ENCODE results near the gene CCDC152. TPM values are rescaled to one million over a fixed set of nuclear protein-coding genes. Genes with fewer than 3 reads are reported as not detected.
A peak's percentile ranks its signal among the peaks of the same experiment; 100 is the strongest.

The CCDC152 gene
- total RNA-seq, 1 experiment from 2014 or later: 0.26 TPM

DNA sequence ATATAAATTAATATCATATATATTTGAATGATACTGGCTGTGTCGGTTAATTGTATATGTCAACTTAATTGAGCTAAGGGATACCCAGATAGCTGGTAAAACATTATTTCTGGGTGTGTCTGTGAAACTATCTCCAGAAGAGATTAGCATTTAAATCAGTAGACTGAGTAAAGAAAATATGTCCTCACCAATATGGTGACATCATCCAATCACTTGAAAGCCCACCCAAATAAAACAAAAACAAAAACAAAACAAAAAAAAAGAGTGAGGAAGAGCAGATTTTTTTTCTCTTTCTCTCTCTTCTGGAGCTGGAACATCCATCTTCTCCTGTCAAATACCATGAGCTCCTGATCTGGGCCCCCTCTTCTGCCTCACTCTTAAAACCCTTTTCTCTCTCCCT is 15.7 kb upstream of the CCDC152 start:
- Histone ChIP-seq H3K79me2 (ENCODE audit: low read depth) (no peaks in the 10 kb centered on the region), H3K9me2 (ENCODE audit: insufficient read depth) (no peaks in the 10 kb centered on the region), H3K36me3 (ENCODE audit: low read depth) (no peaks in the 10 kb centered on the region), H3K4me3 (no peak overlapping the region), H3K27me3 (ENCODE audit: insufficient read depth, low read depth) (no peaks in the 10 kb centered on the region), H3K4me1 (replicated peaks; ENCODE audit: insufficient read depth) (no peaks in the 10 kb centered on the region), H3K27ac (no peak overlapping the region), H4K20me1 (ENCODE audit: insufficient read depth) (no peaks in the 10 kb centered on the region), H2AFZ (no peak overlapping the region), H3F3A (ENCODE audit: insufficient read depth, low read depth) (no peaks in the 10 kb centered on the region), H3K9me3 (ENCODE audit: insufficient read depth, low read depth) (no peaks in the 10 kb centered on the region), H3K4me2 (no peak overlapping the region)
- TF ChIP-seq EZH2 (IDR thresholded peaks at IDR 0.05; ENCODE audit: low read depth): no peak
- BruUV-seq (replicated peaks): no TSS peak
- intact Hi-C loops (cut with micrococcal nuclease; ENCODE audit: unreplicated experiment): no loop called here
- CTCF ChIA-PET: no interaction called here
- DNase-seq: no peak
- POLR2A ChIA-PET (ENCODE audit: unreplicated experiment): interaction anchor here (0.7 kb wide), 1 partner anchor 714 kb away, joined by 5 read pairs; no protein-coding TSS in a partner anchor

DNA sequence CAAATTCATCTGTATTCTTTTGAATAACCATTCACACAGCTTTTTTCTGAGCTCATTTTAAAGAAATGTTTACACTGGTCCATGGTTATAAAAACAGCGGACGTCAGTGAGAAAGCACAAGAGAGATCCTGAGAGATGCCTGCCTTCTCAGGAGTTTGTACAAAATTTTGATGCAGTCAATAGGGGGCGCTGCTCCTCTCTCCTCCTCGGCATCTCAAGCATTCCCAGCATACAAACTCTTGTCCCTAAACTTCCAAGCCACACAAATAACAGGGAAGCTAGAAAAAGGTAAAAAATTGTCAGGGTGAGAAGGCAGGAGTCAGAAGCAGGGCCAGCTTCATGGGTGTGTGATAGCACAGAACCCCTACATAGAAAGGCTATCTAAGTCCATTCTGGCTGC is 11.2 kb upstream of the CCDC152 start:
- TF ChIP-seq, protein P1, sequence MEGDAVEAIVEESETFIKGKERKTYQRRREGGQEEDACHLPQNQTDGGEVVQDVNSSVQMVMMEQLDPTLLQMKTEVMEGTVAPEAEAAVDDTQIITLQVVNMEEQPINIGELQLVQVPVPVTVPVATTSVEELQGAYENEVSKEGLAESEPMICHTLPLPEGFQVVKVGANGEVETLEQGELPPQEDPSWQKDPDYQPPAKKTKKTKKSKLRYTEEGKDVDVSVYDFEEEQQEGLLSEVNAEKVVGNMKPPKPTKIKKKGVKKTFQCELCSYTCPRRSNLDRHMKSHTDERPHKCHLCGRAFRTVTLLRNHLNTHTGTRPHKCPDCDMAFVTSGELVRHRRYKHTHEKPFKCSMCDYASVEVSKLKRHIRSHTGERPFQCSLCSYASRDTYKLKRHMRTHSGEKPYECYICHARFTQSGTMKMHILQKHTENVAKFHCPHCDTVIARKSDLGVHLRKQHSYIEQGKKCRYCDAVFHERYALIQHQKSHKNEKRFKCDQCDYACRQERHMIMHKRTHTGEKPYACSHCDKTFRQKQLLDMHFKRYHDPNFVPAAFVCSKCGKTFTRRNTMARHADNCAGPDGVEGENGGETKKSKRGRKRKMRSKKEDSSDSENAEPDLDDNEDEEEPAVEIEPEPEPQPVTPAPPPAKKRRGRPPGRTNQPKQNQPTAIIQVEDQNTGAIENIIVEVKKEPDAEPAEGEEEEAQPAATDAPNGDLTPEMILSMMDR (conservative IDR thresholded peaks at IDR 0.05): peak; percentile 69
- TF ChIP-seq EZH2 (IDR thresholded peaks at IDR 0.05; ENCODE audit: low read depth): no peak
- peak in 1 of 2 experiments; percentile 14 for DNase-seq
- no peak overlapping the region for H2AFZ ChIP-seq
- H3K4me3 ChIP-seq: no peak overlapping the region
- H3K36me3 ChIP-seq (ENCODE audit: low read depth): no peaks in the 10 kb centered on the region
- BruUV-seq (replicated peaks): no TSS peak
- no peaks in the 10 kb centered on the region for H3K9me2 ChIP-seq (ENCODE audit: insufficient read depth)
- no peaks in the 10 kb centered on the region for H4K20me1 ChIP-seq (ENCODE audit: insufficient read depth)
- no peaks in the 10 kb centered on the region for H3K79me2 ChIP-seq (ENCODE audit: low read depth)
- H3K9me3 ChIP-seq (ENCODE audit: insufficient read depth, low read depth): no peaks in the 10 kb centered on the region
- no peaks in the 10 kb centered on the region for H3K4me1 ChIP-seq (replicated peaks; ENCODE audit: insufficient read depth)
- intact Hi-C loops (cut with micrococcal nuclease; ENCODE audit: unreplicated experiment): no loop called here
- H3K27me3 ChIP-seq (ENCODE audit: insufficient read depth, low read depth): no peaks in the 10 kb centered on the region
- CTCF ChIA-PET: no interaction called here
- no peaks in the 10 kb centered on the region for H3F3A ChIP-seq (ENCODE audit: insufficient read depth, low read depth)
- no peak overlapping the region for H3K27ac ChIP-seq
- H3K4me2 ChIP-seq: no peak overlapping the region
- POLR2A ChIA-PET (ENCODE audit: unreplicated experiment): interaction anchor here (0.5 kb wide), 1 partner anchor 1529 kb away, joined by 3 read pairs; no protein-coding TSS in a partner anchor

DNA sequence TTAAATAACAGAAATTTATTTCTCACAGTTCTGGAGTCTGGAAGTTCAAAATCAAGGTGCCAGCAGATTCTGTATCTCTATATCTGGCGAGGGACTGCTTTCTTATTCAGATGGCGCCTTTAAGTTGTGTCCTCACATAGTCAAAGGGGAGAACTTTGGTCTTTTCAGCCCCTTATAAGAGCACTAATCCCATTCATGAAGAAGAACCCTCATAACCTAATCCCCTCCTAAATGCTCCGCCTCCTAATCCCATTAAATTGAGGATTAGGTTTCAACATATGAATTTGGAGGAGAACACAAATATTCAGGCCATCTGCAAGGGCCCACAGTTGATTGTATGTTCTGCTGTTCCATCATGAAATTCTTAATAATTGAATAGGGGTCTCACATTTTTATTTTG is 10.8 kb upstream of the CCDC152 start:
- ChIA-PET POLR2A (ENCODE audit: unreplicated experiment) (no interaction called here), CTCF (no interaction called here)
- Histone ChIP-seq H4K20me1 (ENCODE audit: insufficient read depth) (no peaks in the 10 kb centered on the region), H2AFZ (no peak overlapping the region), H3K4me3 (no peak overlapping the region), H3K27ac (no peak overlapping the region), H3K9me2 (ENCODE audit: insufficient read depth) (no peaks in the 10 kb centered on the region), H3K4me1 (replicated peaks; ENCODE audit: insufficient read depth) (no peaks in the 10 kb centered on the region), H3K79me2 (ENCODE audit: low read depth) (no peaks in the 10 kb centered on the region), H3K9me3 (ENCODE audit: insufficient read depth, low read depth) (no peaks in the 10 kb centered on the region), H3K27me3 (ENCODE audit: insufficient read depth, low read depth) (no peaks in the 10 kb centered on the region), H3F3A (ENCODE audit: insufficient read depth, low read depth) (no peaks in the 10 kb centered on the region), H3K4me2 (no peak overlapping the region), H3K36me3 (ENCODE audit: low read depth) (no peaks in the 10 kb centered on the region)
- intact Hi-C loops (cut with micrococcal nuclease; ENCODE audit: unreplicated experiment): no loop called here
- no peak for TF ChIP-seq EZH2 (IDR thresholded peaks at IDR 0.05; ENCODE audit: low read depth)
- TF ChIP-seq, protein P1 (conservative IDR thresholded peaks at IDR 0.05): no peak
- BruUV-seq (replicated peaks): no TSS peak
- no peak for DNase-seq

DNA sequence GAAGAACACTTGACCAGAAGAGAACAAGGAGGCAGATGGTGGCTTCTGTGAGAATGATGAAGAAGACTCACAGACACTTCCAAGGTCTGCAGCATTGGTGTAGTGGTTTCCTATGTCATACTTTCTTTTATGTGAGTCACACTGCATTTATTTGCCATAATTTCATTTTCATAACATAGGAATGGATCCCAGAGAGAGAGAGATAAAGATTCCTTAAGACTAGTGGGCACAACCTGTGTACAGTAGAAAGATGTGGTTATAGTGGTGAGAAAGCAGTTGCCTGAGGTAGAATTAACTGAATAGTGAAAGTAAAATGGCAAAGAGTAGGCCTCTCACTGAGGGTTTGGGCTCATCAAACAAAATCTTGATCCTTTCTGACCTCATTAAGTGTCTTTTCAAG is 7.6 kb upstream of the CCDC152 start:
- DNase-seq: no peak

More for the DNA sequence above, 7.6 kb upstream of the CCDC152 start:
- Histone ChIP-seq H4K20me1 (ENCODE audit: insufficient read depth) (no peaks in the 10 kb centered on the region), H3K79me2 (ENCODE audit: low read depth) (no peaks in the 10 kb centered on the region), H3F3A (ENCODE audit: insufficient read depth, low read depth) (no peaks in the 10 kb centered on the region), H3K27me3 (ENCODE audit: insufficient read depth, low read depth) (no peaks in the 10 kb centered on the region), H3K4me3 (no peak overlapping the region), H3K4me1 (replicated peaks; ENCODE audit: insufficient read depth) (no peaks in the 10 kb centered on the region), H3K36me3 (ENCODE audit: low read depth) (no peaks in the 10 kb centered on the region), H3K4me2 (no peak overlapping the region), H2AFZ (no peak overlapping the region), H3K9me2 (ENCODE audit: insufficient read depth) (no peaks in the 10 kb centered on the region), H3K9me3 (ENCODE audit: insufficient read depth, low read depth) (no peaks in the 10 kb centered on the region), H3K27ac (no peak overlapping the region)
- intact Hi-C loops (cut with micrococcal nuclease; ENCODE audit: unreplicated experiment): no loop called here
- CTCF ChIA-PET: no interaction called here
- no TSS peak for BruUV-seq (replicated peaks)
- POLR2A ChIA-PET (ENCODE audit: unreplicated experiment): no interaction called here
- TF ChIP-seq, protein P1 (conservative IDR thresholded peaks at IDR 0.05): no peak
- TF ChIP-seq EZH2 (IDR thresholded peaks at IDR 0.05; ENCODE audit: low read depth): no peak
